Measurements from ENCODE around the gene TAS2R41.
"Not testable (repeated sequence)": the region's sequence is repeated elsewhere in the genome, so short reads cannot be mapped to it uniquely, and the experiment has no call there.

The TAS2R41 gene

DNA sequence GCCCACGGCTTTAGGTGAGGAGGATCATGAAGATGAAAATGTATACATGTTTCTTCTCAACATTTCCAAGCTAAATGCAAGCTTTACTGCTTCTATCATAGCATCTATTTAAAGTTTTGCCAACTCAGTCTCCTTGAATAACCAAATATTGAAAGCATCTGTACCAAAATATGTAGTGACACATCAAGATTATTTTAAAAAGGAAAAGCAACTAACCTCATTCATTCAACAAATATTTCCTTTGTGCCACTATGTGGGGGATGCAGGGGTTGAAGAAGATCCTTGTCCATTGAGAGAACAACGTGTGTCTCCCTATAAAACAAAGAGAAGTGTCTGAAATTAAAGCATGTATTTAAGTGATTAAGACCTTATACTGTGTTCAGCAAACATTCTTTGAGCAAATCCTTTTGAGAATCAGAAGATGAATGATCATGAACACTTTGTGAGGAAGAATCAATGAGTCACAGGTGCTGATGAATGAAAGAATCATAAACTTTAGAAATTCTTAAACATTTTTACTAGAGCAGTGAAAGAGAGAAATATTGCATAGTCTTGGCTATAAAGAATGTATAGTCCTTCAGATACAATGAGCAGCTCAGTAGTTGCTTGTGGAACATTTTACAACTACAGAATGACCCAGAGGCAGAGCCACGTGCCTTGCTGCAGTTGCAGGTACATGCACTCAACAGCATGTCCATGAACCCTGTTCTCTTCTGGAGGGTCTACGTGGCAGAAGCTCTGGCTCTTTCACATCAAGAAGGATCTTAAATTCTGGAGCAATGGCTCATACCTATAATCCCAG, 20.5 kb upstream of the TAS2R41 start:
- in situ Hi-C loops (cut with MboI; ENCODE audit: low sequenced_read_pairs), result no loop called here

DNA sequence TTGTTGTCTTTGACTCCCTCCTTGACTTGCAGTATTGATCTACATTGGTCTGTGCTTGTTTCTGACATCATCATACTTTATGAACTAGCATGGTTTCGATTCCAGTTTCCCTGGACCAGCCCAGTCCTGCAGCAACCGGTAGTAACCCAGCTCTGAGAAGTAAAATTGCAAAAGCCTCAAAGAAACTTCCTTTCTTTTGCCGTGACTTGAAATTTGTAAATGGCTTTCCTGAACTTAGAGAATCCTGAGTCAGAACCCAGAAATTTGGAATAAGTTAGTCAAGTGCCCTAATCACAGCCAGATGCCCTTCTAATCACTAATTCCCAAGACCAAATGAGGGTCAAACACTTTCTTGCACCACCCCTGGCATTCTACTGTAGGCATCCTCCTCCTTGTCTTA, 19.4 kb upstream of the TAS2R41 start:
- in situ Hi-C loops (cut with MboI; ENCODE audit: low sequenced_read_pairs), result no loop called here

DNA sequence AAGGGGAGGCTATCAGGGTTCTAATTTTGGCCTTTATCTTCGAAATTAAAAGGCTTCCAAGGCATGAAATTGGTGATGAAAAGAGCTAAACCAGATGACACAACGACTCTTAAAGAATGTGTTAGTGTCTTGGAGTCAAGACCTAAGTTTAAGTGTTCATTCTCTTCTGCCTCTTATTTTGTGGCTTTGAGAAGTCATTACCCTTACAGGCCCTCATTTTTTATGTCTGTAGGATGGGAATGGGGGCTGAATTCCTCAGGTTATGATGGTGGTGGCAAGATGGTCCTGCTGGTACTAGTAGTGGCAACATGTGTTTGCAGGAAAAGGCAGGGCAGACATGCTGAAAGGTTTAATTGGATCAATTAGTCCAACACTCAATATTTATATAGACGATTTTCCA, 19.0 kb upstream of the TAS2R41 start:
- in situ Hi-C loops (cut with MboI; ENCODE audit: low sequenced_read_pairs), result no loop called here

DNA sequence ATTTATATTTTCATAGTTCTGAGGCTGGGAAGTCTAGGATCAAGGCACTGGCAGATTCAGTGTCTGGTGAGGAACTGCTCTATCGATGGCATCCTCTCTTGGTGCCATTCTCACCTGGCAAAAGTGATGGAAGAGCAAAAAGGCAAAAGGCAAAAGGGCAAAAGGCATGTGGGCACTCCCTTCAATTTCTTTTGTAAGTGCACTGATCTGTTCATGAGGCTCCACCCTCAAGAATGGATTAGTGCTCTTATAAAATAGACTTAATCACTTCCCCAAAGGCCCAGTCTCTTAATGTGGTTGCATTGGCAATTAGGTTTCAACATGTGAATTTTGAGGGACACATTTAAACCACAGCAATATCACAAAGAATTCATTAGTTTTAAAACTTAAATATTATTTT, 18.3 kb upstream of the TAS2R41 start:
- in situ Hi-C loops (cut with MboI; ENCODE audit: low sequenced_read_pairs), result no loop called here

DNA sequence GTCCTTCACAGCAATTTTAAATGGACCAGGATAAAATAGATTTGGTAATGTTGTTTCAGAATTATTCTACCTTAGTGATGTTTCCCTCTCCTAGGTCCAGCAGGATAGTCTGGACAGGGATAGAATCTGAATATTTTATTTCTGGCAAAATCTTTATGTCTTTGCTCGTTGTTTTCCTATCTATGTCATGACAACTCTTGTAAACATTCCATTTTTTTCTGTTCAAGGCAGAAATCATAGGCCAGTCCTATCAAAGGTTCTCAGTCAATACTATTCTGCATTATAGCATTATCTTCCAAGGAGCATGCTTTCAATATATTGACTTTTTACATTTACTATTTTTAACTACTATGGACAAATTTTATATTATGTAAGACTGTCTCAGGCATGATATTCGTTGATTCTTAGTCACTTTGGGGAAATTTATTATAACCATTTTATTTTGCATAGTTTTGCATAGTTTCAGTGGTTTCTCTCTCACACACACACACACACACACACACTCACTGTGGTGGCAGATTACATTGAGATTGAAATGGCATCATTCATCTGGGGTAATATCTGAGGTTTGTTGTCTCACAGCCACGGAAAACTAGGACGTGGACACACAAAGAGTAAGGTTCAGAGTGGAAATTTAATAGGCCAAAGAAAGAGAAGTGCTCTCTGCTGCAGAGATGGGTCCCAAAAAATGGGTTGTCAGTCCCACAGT, 17.2 kb upstream of the TAS2R41 start:
- in situ Hi-C loops (cut with MboI; ENCODE audit: low sequenced_read_pairs), result no loop called here

DNA sequence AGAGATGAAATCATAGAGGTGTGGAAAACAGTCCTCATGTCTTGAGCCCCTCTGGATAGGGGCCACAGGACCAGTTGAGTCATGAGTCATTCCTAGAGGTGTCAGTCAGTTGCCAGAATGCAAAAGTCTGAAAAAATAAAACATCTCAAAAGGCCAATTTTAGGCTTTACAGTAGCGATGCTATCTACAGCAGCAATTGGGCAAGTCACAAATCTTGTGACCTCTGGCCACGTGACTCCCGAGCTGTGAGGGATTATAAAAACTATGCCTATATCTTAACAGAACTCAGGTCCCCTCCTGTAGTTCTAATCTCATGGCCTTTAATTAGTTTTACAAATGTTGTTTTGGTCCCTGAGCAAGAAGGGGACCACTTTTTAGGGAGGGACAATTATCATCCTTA, 15.6 kb upstream of the TAS2R41 start:
- in situ Hi-C loops (cut with MboI; ENCODE audit: low sequenced_read_pairs), result no loop called here

DNA sequence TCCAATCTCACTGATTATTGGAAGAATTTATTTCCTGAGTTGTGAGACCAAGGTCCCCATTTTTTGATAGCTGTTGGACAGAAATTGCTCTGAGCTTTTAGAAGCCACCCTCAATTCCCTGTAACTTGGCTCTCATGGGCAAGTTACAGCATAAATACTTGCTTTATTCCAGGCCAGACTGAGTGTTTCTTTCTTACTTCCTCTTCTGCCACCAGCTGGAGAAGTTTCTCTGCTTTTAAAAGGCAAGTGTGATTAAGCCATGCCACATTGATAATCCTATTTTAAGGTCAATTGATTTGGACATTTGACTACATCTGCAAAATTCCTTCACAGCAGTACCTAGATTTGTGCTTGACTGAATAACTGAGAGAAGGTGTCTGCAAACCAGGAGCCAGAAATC, 14.1 kb upstream of the TAS2R41 start:
- in situ Hi-C loops (cut with MboI; ENCODE audit: low sequenced_read_pairs), result no loop called here

DNA sequence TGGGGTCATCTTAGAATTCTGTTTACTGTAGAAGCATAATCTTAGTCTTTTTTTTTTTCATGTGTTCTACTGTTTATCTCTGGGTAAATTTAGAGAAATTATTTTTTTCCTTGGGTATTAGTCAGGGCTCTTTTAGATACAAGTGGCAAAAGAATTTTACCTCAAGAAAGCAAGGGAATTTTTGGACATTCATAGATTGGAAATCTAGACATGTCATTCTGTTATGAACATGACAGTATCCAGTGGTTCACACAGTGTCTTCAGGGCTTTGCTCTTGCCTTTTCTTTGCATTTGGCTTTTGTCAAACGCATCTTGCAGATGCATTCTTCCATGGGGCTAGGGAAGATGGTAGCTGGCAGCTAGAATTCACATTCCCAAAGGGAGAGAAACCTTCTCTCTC, 13.7 kb upstream of the TAS2R41 start:
- in situ Hi-C loops (cut with MboI; ENCODE audit: low sequenced_read_pairs), result no loop called here

DNA sequence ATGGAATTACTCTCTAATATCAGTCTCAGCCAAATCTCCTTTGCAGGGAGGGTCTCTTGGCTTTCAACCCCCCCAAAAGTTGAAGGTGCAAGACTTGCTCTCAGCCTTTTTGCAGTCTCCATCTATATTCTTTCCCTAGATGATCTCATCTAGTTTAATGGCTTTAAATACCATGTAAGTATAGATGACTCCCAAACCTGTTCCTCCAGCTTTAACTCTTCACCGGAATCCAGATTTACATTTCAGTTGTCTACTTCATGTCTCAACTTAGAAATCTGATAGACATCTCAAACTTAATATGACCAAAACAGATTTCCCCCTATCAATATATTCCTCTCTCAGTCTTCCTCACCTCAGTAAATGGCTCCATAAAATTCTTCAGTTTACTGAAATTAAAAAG, 9.9 kb upstream of the TAS2R41 start:
- in situ Hi-C loops (cut with MboI; ENCODE audit: low sequenced_read_pairs), result no loop called here

DNA sequence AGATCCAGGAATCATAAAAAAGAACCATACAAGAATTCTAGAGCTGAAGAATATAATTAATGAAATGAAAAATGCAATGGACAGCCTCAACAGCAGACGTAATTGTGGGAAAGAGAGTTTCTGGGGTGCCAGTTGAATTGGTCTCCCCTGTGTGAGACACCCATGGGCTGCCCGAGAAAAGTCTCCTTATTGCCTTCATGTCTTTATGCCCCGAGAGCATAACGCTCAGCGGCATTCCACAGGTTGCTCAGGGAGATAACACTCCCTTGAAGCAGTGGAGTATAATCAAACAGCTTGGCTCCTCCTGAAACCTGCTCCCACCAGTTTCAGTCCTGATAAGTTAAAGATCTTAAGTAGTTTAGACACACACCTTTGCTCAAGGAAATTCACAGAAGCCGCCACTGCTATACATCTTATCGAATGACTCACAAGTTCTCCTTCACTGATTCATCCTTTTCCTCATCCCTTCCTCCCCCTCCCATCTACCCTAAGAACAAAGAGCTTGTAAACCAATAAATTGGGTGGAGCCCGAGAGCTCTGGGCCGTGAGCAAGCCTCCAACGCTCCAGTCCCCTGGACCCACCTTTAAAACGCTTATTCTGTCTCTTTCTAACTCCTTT, 5.5 kb upstream of the TAS2R41 start:
- in situ Hi-C loops (cut with MboI; ENCODE audit: low sequenced_read_pairs), result not testable (repeated sequence)

DNA sequence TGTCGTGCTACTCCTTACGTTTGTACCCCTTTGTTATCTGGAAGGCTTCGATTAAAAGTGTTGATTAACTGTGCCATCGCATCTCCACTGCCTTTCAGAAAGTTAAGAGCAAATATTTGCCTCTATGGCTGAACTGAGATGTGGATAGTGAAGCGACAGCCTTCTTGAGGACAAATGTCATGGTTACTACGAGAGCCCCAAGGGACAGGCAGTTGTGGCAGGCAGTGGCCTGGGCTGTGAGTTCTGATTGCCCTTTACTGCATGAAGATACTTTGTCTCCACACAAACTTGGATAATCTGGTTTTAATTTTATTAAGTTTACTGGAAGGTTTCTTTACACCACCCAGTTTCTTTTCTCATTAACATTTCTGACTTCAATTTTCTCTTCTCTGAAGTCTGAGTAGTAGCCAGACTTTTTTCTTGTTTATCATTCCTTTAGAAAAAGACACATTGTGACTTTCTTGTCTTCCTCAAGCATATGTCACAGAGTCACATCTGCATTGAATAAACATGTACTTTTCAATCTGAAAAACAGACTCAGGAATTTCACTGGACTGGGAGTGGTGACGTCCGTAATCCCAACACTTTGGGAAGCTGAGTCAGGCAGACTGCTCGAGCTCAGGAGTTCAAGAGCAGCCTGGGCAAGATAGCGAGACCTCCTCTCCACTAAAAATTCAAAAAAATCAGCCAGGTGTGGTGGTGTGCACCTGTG, 1.5 kb downstream of the TAS2R41 start:
- in situ Hi-C loops (cut with MboI; ENCODE audit: low sequenced_read_pairs), result no loop called here

DNA sequence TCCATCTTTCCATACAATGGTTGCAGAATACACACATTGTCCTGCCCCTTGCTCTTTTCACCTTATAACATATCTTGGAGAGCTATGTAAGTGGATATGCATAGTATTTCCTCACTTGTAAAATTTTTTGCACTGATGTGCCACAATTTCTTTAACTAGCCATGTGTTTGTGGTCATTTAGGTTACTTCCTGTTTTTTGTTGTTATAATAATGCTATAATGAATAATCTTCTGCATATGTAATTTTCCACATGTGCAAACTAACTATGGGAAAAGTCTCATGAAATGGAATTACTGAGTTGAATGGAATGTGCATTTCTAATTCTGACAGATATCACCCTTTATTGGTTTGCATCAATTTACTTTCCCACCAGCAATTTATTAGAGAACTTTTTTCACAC, 2.8 kb downstream of the TAS2R41 start:
- in situ Hi-C loops (cut with MboI; ENCODE audit: low sequenced_read_pairs), result no loop called here

DNA sequence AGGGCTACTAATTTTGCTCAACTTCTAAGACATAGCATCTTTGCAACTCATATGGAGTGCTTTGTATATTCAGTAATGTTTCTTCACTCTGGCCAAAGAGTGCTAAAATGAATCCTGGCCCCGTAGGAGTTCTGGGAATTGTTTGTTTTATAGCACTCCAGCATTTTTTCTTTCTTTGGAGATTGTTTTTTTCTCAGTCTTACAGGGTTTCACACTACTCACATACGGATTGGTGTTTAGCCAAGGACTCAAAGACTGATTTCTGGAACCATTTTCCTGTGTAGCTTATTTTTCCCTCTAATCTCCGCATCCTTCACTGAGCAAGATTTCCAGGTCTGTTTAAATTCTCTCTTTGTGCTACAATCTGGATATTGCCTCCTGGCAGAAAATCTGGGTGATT, 6.4 kb downstream of the TAS2R41 start:
- in situ Hi-C loops (cut with MboI; ENCODE audit: low sequenced_read_pairs), result no loop called here

DNA sequence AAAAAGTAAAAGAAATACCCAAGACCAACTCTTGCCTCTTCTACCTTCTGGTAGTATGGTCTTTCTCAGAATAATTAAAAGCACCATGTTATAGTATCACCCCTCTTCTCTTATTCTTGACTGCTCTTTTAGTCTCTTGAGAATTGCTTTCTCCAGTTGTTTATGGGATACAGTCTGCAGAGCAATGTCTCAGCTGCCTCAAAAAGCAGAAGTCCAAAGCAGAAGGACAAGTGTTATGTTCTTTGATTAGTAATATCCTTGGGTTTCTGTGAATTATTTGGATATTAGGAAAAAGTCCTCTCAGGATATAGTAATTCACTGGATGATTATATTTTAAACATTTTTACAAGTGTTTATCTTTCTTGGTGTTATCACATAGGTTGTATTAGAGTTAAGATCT, 7.4 kb downstream of the TAS2R41 start:
- in situ Hi-C loops (cut with MboI; ENCODE audit: low sequenced_read_pairs), result no loop called here

DNA sequence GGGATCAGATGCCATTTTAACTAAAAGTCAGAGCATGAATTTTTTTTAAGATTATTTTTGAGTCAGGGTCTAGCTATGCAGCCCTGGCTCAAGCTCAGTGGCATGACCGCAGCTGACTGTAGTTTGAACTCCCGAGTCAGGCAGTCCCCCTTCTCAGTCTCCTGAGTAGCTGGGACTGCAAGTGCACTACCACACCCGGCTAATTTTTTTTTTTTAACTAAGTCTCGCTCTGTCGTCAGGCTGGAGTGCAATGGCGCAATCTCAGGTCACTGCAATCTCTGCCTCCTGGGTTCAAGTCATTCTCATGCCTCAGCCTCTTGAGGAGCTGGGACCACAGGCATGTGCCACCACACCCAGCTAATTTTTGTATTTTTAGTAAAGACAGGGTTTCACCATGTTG, 7.8 kb downstream of the TAS2R41 start:
- in situ Hi-C loops (cut with MboI; ENCODE audit: low sequenced_read_pairs), result no loop called here

DNA sequence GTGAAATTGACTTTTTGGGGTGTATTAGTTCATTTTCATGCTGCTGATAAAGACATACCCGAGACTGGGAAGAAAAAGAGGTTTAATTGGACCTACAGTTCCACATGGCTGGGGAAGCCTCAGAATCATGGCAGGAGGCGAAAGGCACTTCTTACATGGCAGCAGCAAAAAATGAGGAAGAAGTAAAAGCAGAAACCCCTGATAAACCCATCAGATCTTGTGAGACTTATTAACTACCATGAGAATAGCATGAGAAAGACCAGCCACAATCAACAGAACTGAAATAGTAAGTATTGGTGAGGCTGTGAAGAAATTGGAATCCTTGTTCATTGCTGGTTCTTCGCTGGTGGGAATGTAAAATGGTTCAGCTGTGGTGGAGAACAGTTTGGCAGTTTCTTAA, 8.6 kb downstream of the TAS2R41 start:
- in situ Hi-C loops (cut with MboI; ENCODE audit: low sequenced_read_pairs), result not testable (repeated sequence)

DNA sequence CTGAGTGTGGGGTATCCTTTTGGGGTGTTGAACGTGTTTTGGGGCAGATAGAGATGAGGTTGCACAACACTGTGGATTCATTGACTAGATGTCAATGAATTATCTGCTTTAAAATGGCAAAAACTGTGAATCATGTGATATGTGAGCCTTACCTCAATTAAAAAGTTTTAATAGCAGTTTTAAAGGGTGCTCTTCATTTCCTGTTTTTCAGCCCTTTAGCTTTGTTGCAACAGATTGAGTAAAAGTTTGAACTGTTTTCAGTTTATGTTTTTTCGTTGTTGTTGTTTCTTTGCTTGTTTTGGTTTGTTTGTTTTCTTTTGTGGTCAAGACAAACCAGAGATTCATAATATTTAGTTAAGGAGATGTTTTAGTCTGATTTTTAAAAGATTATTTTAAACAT, 9.4 kb downstream of the TAS2R41 start:
- in situ Hi-C loops (cut with MboI; ENCODE audit: low sequenced_read_pairs), result no loop called here

DNA sequence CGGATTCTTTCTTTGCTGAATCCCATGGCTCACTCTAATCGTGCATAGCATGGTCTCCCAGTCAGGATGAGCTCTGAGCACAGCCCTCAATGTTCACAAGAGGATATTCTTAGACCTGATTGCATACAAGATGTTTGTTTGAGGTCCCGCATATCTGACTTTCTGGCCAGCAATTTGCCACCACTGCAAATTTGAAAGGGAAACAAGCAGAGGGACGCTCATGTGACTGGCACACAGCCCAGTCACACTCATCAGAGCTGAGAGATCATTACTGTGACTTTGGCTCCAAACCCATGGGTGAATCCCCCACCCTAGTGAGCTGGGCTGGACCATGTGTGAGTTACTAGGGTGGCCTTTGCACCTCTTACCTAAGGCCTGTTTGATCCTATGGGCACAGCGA, 9.9 kb downstream of the TAS2R41 start:
- in situ Hi-C loops (cut with MboI; ENCODE audit: low sequenced_read_pairs), result no loop called here

DNA sequence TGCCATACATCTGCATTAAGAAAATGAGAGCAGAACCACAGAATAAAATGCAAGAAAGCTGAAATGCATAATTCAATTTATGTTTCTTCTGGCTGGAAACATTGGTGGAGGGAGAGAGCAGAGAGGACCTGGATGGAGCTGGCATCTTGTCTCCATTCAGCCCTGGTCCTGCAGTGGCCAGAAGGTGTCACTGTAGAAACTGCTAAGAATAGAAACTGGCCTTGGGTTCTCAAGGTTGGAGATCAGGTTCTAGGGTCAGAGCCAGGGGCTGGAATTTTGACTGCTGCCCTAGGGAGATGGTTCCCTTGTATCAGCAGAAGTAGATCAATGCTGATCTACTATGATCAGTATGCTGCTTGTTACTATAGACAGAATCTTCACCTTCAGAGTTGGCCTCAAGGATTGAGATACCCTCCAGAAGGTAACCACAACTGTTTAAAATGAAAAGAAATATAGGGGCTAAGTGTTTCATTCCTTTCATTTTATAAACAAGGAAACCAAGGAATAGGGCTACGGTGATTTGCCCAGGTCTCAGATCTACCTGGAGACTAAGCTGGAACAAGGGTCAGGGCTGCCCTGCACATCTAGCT, 13.1 kb downstream of the TAS2R41 start:
- in situ Hi-C loops (cut with MboI; ENCODE audit: low sequenced_read_pairs), result no loop called here

DNA sequence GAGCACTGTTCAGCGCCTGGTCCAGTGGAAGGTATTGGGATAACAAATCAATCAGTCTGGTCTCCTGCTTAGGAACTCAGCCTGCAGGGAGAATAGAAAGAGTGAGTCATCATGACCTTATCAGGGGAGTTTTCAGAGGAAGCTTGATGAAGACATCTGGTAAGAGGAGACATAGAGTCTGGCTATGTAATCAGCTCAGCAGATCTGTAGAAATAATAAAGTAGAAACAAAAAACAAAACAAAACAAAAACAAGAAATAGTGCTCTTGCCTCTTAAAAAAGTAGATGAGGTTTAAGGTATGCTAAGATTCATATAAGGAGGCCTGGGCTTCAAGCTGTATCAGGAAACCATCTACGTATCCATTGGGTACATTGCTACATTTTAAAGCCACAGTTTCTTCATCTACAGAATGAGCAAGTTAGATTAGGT, 14.4 kb downstream of the TAS2R41 start:
- in situ Hi-C loops (cut with MboI; ENCODE audit: low sequenced_read_pairs), result no loop called here
